HG02642 (cell line): ENCODE results near the gene GLIS1.

Experiments
- ATAC-seq: cut with Tn5 transposase; IDR thresholded peaks from one replicate; pipeline ENCODE4 v1.9.1; 2021; ENCODE audit warnings: mild to moderate bottlenecking; ENCODE audit not compliant: unreplicated experiment, poor library complexity

Gene GLIS1

DNA sequence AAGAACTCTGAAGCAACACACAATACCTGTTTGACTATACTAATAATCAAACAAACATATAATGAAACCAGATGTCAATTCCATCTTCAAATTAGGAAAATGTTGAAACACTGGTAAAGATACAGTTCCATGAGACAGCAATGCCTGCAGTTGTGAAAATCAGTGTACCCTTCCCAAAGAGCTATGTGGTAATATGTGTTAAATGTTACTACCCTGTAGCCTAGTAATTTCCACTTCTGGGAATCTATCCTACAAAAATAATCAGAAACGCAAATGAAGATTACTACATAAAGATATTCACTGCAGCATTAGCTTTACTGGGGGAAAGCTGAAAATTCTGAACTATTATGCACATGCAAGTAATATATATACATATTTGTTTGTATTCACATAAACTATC is 16.9 kb downstream of the GLIS1 start:
- no peak for ATAC-seq

DNA sequence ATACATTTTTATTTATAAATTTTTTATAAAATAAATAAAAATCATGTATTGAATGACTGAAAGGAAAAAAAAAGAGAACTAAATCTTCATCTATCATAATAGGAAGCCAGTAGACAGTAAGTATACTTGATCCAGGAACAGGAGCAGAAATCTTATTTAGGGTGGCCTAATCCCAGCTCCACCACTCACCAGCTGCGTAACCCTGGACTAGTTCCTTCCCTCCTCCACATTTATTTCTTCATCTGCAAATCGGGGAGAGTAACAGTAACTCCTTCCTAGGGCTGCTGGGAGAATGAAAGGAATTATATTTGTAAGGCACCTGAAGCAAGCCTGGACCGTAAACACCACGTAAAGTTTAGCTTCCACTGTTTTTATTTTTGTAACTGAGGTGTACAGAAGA is 17.9 kb downstream of the GLIS1 start:
- no peak for ATAC-seq

DNA sequence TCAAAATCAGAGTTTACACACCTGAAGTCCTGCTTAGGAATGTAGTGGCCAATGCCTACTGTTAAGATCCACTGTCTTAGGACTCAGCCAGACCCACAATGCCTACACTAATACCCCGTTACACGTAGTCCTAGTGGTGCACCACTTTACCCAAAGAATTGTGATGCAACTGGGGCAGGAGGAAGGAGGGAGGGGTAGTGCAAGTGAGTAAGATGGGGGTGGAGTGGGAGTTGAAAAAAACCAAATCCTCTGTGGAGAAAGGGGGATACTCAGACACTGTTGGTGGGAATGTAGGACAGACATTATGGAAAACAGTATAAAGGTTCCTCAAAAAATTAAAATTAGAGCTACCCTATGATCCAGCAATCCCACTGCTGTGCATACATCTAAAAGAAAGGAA is 19.5 kb downstream of the GLIS1 start:
- no peak for ATAC-seq

DNA sequence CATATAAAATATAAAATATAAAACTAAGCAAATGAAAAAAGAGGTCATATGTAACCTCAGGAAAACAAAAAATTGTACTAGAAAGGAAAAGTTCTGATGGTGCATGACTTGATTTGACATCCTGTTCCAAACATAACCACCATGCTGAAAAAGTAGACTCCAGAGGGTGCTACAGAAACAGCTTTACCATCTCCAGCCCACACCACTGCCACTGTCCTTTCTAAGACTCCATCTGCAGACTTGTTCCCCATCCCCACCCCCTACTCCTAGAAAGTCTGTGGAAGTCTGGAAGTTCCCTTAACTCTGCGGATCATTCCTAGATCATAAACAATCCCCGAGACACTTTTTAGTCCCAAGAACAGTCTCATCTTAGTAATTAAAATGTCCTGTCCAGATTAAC is 20.5 kb downstream of the GLIS1 start:
- no peak for ATAC-seq

DNA sequence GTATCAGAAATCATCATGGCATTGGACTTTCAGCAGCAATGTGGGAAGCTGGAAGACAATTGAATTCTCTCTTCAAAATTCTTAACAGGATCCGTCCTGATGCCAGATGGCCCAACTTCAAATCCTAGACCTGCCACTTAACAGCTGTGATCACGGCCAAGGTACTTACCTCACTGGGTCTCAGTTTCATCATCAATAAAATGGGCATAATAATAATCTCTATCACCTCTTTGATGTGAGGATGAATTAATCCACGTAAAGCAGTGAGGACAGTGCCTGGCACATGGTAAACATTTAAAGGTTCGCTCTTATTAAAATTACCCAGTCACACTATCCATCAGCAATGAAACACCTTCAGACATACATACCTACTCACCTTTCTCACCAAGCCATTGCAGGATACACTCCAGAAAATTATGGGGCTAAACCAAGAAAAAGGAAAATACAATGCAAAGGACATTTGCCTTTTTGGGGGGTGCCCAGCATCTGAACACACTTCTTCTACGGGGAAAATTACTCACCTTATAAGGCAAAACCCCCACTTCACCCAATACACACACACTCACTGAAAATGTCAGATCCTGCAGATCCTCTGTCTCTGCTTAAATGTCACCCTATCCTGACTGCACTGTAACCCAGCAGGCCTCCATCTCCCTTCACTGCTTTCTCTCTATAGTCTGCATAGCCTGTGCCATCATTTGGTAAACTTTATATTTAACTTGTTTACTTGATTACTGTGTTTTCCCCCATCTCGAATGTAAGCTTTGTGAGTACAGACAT is 21.7 kb downstream of the GLIS1 start:
- no peak for ATAC-seq

DNA sequence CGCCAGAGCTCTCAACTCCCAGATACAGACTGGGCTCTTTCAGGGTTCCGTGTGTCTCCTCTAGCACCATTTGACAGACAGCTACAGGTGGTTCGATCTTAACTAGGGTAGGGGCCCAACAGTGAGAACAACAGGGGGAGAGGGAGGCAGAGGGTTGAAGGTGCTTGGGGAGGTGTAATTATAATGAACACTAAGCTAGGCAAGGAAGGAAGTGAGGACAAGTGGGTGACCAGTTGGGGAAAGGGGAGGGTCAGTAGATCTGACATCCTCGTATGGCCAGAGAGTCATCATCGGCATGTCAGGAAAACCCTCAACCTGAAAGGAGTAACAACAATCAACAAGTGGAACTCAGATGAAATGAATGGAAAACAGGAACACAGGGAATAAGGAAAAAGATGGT is 22.8 kb downstream of the GLIS1 start:
- no peak for ATAC-seq

DNA sequence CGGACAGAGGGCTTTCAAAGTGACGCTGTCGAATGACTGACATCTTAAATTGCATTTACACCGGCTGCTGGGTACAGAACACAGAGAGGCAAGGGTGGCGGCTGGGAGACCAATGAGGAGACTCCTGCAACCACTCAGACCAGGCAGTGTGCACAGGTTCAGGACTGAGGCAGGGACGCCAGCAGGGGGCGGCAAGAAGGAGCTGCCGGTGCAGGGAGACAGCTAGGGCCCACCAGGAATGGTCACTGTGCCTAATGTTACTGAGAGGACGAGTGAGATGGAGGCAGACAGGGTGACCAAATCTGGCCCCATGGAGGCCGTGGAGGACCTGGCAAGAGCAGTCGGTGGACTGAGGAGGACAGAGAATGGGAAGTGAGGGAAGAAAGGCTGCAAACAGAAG is 23.5 kb downstream of the GLIS1 start:
- ATAC-seq = no peak

DNA sequence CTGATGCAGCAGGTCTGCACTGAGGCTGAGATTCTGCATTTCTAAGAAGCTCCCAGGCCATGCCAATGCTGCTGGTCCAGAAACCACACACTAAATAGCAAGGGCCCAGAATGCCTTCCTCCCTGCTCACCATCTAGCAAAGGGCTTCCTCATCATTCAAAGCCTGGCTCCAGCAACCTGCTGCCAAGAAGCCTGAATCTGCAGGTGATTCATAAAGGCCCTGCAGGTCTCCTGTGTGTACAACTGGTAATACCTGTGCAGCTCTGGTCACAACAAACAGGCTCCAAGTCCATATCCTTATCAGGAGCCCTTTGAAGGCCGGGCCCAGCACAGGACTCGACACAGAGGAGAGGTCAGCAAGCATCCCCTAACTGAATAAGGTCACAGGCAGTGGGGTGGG is 26.7 kb downstream of the GLIS1 start:
- no peak for ATAC-seq

DNA sequence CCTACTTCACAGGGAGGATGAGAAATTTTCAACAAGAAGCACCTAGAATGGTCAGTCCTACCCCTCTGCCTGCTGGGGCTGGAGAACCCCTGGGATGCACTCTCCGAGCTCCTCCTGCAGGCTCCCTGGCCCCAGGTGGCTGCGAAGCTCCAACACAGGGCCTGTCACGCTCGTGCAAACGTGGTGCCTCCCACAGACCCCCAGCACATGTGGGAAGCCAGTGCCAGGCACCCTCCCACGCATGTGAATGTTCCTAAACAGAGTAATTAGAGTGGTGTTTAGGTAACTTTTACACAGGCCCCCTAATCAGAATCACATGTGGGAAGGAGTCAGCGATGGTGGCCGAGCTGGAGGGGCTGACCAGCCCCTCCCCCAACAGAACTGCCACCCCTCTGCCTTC is 28.4 kb downstream of the GLIS1 start:
- ATAC-seq = no peak

DNA sequence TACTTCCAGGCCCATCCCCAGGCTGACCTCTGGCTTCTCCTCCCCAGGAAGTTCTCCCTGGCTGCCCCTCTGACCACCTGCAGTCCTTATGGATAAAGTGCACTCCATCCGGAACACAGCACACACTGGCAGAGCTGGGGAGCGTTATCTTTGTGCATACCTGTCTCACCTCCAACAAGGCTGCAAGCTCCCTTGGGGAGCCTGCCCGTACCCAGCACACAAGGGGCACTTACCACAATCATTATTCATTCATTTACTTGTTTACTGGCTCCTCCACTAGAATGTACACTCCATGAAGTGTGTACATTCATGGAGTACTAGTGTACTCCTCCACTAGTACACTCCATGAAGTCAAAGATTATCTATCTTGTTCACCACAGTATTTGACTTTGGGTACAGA is 30.3 kb downstream of the GLIS1 start:
- no peak for ATAC-seq

DNA sequence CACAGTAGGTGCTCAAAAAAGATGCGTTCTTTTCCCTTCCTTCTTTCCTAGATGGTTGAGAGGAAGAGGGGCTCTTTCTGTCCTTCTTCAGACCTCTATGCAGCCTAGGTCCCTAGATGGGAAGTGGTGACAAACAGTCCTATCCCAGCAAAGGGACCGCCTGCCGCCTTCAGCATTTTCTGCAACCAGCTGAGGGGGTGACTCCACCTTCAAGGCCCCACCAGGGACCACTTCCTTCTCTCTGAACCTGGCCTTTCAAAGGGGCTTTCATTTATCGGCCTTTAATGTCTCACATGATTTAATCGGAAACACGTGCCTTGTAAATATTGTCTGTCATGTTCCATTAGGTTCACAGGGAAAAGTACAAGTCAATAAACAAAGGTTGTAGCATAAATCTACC is 32.6 kb downstream of the GLIS1 start:
- no peak for ATAC-seq

DNA sequence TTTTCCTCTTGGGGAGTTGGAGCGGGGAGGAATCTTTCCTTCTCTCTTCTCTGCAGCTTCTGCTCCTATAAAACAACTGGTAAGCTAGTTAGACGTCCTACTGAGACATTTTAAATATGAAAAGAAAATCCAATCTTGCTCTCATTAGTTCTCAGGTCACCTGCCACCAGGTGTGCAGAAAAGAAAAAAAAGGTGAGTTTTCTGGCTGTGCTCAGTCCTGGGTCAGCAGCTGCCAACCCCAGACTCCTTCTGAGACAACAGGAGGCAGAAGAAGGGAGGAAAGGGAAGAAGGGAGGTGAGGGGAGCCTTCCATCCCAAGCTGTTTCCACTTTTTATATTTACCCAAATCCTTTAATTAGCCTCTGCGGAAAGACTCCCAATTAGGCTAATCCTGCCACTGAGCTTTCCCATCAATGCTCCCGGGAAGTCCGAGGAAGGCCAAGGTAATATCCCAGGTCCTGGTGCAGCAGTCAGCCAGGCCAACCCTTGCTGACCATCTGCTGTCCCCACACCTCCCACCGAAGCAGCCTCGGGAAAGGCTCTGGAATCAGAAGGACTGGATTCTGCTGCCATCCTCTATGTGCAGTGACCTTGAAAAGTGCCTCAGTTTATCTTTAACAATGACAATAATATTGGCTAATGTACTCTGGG is 33.4 kb downstream of the GLIS1 start:
- ATAC-seq = no peak

DNA sequence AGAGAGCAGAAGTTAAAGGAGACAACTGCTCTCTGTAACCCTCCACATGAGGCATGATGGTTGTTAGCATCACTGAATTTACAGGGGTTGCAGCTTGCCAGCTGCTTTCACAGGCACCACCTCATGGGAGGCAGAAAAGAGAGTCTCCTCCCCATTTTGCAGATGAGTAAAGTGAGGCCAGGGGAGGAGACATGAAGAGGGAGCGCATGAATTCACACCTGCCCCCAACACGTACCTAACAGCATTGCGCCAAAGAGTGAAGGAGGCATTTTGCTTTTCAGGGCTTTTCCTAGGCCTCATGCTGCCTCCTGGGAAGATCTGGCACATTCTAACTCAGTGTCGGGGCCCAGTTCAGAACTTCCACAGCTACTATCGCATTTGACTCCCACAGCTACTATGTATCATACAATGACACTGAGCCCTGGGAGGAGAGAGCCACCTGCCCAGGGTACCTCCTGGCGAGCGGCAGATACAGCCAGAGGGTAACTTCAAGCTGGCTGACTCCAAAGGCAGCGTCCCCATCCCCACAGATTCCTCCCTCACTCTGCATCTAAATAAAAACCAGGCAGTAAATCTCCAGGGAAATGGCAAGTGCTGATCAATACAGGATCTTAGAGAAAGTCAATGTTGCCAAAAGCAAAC is 34.0 kb downstream of the GLIS1 start:
- no peak for ATAC-seq

DNA sequence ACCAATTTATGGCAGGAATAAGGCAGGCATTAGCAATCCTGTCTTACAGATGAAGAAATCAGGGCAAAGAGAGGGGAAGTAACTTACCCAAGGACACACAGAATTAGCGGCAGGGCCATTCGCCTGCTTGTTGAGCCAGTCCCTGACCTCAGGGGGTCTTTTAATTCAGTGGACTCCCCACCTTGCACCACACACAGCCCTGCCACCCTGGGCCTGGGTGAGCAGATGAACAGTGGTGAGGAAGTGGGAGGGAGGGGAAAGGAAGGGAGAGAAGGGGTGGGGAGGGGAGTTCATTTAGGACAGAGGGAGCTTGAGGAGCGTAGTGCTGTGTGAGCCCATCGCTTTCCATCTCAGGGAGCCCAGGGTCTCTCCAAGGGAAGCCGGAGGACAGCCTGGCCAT is 34.7 kb downstream of the GLIS1 start:
- no peak for ATAC-seq

DNA sequence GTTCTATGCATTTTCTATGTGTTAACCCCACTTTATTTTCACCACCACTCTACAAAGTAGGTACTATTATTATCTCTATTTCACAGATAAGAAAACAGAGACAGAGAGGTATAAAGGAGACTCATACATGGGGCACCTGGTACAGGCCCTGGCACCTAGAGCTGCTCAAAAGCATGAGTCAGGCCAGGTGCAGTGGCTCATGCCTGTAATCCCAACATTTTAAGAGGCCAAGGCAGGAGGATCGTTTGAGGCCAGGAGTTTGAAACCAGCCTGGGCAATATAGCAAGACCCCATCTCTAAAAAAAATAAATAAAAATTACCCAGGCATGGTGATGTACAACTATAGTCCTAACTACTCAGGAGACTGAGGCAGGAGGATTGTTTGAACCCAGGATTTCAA is 35.8 kb downstream of the GLIS1 start:
- ATAC-seq = no peak

DNA sequence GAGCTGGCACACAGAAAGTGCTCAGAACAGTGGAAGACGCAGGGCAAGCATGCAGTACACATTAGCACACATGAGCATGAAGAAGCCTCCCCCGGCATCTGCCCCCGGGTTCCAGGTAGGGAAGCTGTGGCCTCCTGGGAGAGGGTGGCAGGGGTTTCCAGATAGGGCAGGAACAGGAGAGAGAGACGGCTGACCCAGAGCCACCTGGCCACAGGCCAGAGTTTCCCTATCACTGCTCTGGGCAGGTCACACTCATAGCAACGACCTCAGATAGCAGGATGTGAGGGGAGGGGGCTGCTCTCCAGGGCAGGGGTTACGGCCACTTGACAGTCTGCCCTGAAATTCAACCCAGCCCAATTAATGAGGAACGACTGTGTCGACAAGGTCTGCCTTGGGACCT is 36.6 kb downstream of the GLIS1 start:
- no peak for ATAC-seq

DNA sequence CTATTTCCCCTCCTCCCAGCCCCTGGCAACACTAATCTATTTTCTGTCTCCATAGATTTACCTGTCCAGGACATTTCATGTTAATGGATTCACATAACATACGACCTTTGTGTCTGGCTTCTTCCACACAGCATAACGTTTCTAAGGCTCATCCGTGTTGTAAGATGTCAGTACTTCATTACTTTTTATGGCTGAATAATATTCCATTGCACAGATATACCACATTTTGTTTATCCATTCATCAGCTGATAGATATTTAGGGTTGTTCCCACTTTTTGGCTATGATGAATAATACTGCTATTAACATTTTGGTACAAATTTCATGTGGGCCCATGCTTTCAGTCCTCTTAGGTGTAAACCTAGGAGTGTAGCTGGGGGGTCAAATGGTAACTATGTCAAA is 38.2 kb downstream of the GLIS1 start:
- ATAC-seq = no peak

DNA sequence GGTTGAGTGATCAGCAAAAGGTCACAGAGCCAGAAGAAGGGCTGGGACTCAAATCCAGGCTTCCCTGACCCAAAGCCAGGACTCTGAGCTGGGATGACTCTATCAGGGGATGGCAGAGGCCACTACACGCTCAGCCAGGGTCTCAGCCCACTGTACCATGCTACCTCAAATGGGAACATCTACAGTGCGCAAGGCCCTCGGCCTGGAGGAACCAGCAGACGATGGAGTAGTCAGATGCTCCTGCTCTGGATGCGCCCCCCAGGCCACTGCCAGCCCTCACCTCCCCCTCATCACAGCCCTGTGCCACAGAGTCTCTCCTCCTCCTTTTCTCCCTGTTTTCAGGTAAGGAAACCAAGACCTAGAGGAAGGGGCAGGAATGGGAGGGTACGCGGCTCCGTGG is 39.0 kb downstream of the GLIS1 start:
- no peak for ATAC-seq

DNA sequence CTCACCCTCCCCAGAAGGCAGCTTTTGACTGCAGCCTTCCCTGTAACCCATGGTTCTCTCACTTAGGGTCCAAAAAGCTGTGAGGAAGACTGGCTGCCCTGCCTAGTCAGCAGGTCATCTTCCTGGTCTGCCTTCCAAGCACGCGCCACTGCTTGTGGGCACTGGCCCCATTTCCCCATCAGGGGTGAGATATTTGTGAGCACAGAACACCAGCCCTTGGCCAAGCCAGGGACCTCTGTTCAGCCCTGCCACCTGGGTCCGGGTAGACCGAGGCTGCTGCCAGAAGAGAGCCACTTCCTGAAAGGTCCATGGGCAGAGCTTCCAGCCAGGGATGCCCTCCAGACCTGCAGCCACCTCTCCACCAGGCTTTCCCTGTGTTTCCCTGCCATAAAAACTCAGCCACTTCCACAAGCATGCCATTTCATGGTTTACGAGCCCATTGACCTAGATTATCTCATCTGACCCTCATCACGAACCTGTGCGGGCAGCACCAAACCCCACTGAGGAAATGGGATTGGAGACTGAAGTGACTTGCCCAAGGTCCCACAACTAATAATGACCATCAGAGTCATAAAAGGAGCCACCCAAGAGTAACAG is 40.5 kb downstream of the GLIS1 start:
- no peak for ATAC-seq

DNA sequence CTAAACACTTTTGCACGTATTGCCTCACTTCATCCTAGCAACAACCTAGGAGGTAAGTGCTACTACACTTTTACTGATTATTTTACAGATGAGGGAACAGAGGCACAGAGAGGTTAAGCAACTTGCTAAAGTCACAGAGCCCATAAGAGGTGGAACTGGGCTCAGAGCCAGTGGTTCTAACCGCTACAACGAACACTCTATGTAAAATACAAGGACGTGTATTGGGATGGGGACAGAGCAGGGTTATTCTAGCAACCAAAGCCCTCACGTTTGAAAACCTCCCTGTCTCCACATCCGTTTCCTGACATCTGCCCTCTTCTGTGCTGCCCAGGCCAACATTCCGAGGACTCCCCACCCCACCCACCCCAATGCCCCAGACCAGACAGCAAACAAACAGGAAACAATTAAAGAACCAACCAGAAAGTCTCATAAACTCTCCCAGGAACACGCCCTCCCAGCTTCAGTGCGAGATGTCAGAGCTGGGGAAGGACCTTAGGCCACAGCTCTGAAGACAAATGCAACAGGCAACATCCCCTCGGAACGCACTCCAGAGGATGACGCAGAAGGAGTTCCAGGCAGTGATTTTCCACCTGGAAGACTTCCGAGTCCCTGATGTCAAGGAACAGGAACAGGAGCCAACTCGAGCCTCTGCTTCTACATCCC is 41.1 kb downstream of the GLIS1 start:
- ATAC-seq = no peak

DNA sequence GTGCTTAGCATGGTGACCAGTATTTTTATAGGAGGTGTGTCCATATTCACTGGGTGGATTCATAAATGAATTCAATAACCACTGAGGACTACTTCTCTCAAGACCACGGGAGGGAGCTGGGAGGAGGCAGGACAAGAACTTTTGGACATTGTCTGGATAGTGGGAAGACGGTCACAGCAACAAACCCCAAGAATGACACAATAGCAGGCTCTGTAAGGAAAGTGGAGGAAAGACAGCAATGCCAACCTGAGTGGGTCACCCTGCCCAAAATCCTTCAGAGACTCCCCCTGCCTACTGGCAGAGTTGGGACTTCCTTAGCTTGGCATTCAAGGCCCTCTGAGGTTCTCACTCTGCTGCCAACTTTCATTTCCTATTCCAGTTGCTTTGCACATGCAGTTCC is 42.0 kb downstream of the GLIS1 start:
- no peak for ATAC-seq
